Fibroblast of skin of back (primary cell): ENCODE data around the gene CDKN2B-AS1.

ENCODE experiments used
- DNase-seq: peaks from one replicate; pipeline ENCODE4 v3.0.0-alpha.2; 2013

CDKN2B-AS1 gene

DNA sequence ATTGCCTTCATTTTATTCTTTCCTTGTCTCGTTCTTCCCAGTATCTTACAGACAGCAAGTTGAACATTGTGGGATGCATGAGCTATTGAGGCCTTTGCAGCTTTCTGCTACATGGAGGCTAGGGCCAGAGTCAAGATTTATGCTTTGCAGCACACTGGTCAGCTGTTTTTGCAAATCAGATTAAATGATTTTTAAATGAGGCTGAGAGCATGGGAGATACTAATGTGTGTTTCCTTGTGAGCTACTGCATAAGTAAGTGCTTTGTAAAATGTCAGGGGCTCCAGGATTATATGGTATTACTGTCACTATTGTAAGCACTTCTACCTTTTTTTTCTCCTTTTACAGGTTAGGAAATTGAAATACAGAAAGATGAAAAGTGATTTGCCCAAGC, 125.6 kb downstream of the CDKN2B-AS1 start:
- no peak for DNase-seq

DNA sequence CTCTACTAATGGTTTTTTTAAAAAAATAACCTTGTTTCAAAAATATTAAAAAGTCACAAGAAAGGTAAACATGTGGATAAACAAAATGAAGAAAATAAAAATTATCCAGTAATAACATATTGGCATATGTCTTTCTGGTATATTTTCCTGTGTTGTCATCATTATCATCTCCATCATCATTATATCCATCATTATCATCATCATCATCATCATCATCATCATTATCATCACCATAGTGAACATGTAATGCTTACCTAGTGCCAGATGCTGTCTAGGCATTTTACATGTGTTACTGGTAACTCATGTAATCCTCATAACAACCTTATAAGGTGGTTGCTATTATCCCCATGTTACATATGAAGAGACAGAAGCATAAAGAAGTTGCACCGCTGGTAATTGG, 126.0 kb downstream of the CDKN2B-AS1 start:
- DNase-seq, result no peak

DNA sequence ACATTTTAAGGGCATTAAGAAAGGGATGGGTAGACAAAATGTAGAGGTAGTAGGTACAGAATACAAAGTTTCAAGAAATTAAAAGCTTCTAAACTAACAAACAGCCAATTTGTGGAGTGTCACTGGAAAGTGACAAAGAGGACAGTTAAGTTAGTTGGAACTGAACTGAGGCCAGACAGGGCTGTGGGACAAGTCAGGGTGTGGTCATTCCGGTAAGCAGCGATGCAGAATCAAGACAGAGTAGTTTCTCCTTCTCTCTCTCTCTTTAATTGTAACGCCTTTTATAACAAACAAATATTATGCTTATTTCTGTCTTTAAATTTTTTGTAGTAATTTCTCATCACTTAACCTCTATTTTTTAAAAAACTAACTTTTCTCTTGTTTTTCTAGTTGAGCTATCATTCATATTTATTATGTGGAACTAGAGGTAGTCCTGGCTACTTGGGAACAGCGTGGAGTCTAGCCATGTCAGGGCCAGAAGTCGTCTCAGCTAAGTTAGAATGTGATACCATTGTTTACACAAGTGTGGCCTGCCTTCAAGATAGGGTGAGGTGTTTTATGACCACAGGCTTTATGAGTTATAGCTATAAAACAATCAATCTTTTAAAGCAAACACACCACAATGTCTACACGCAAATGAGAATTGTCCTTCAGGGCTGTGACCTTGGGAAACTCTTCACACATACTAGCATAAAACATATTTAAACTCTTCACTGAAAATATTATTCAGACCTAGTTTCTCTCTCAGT, 129.8 kb downstream of the CDKN2B-AS1 start:
- no peak for DNase-seq

DNA sequence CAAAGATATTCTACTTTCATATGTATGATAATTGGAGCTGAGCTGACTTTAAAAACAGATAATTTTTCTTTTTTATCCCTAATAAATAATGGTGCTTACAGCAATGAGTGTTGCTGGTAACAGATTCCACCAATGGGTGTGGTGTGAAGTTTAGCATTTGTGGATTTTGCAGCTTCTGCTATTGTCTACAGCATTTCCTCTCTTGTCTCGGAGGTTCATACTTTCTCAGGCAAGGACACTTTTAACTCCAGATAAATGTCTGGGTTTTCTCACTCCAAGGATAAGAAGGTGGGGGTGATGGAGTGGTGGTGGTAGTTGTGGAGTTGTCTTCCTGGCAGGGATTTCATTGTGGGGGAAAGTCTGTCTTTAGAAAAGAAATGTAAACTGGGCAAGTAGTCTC, 134.5 kb downstream of the CDKN2B-AS1 start:
- peak; percentile 85 for DNase-seq

DNA sequence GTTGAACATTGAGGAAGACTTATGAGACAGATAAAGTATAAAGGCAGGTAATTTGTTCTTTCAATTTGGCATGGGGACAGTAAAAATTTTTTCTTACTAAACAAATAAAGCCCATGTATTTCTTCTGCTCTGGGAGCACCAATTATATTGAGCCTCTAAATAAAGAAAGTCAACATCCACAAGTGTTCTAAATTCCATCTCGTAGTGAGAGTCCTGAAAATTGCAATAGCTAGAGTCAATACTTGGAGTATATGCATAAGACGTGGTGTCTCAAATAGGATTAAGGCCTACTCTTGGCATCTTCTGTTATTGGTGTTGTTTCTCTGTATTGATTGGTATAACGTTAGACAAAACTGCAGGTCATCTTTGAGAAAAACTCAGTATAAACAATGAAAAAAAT, 135.0 kb downstream of the CDKN2B-AS1 start:
- no peak for DNase-seq

DNA sequence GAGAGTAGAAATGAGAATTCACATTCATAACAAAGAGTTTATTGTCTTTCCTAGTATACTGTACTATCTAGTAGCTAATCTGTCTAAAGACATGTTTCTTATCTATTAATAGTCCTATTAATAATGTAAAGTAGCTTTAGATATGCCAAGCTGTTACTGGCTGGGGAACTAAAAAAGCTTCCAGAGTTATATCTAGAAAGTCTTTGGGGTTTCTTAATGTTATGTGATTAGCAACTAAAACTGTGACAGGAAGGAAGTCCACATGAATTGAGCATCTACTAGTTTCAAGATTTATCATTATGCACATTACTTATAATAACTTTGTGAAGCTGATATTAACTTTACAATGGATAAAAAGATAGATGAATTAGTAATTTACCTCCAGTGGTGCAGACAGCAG, 137.2 kb downstream of the CDKN2B-AS1 start:
- DNase-seq, result no peak

DNA sequence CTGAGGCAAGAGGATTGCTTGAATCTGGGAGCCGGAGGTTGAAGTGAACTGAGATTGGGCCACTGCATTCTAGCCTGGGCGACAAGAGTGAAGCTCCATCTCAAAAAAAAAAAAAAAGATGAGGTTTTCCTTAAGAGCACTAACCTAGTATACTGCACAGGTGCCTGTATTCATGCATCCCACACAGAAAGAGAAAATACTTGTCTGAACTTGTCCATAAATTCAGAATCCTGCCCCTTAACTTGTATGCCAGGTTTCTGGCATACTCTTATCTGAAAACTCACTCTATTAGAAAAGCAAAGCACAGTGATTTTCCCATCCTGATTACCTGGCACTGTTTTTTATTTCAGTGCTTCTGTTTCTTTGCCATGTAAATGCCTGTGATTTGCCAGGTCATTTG, 139.8 kb downstream of the CDKN2B-AS1 start:
- no peak for DNase-seq

DNA sequence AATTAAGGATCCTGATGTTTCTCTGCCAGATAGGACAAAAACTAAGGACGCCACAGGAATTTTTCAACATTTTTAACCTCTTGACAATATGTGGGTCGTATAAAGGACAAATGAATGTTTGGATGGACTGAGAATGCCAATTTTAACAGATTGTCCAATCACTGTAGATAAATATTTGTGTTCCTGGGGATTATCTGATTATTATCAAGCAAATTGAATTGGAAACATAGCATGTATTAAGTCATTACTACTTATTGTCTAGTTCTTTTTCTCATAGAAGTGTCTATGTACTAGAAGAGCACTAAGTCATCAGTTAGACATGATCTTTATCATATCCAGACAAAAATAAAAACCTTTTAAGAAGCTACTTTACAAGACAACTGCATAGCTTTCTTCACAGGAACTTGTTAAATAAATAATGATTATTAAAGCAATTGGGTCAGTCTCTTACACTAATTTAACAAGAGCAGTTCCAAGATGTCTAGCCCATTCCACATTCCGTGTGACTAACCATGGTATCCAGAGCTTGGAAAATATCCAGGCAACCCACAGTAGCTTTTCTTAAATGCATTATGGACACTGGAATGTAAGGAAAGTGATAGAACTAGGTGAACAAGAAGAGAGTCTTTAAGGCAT, 142.0 kb downstream of the CDKN2B-AS1 start:
- peak; percentile 97 for DNase-seq

DNA sequence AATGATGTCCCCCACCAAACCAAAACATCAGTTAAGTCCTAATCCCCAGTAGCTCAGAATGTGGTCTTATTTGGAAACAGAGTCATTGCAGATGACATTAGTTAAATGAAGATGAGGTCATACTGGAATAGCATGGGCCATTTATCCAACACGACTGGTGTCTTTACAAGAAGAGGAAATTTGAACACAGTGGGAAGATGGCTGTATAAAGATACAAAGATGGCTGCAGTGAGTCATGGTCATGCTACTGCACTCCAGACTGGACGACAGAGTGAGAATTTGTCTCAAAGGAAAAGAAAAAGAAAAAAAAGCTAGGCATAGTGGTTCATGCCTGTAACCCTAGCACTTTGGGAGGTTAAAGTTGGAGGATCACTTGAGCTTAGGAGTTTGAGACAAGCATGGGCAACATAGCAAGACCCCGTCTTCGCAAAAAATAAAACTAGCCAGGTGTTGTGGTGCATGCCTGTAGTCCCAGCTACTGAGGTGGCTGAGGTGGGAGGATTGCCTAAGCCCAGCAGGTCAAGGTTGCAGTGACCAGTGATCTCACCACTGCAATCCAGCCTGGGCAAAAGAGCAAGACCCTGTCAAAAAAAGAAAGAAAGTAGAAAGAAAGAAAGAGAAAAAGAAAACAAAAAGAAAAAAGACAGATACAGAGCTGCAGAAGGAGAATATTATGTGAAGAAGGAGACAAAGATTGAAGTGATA, 144.5 kb downstream of the CDKN2B-AS1 start:
- DNase-seq, result no peak

DNA sequence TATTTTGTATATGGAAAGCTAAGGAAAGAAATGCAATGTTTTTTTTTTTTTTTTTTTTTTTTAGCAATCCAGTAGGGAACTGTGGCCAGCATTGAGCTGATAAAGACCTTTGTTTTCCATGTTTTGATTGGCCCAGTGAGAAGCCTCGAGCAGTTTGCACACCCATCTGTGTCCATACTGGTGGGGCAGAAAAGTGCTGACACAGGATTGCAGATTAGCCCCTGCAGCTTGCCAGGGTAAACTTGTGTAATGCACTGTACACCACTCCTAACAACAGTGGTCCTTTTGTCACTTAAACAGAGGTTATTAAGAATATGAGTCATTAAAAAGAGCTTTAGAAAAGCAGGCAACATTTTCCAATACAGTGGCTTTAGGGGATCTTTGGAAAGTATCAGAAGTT, 147.3 kb downstream of the CDKN2B-AS1 start:
- peak; percentile 33 for DNase-seq

DNA sequence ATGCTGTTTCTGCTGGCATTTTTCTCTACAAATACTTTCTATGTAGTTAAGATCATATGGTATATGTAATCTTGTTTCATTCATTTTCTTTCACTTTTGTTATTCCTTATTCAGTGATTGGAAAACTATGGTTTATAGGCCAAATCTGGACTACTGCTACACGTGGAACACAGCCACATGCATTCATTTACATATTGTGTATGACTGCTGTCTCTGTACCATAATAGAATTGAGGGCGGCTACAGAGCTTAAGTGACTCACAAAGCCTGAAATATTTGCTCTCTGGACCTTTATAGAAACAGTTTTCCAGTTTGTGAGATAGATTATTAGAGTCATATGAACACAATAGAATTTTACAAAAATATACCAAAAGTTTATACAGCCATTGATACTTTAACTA, 148.1 kb downstream of the CDKN2B-AS1 start:
- peak; percentile 70 for DNase-seq

DNA sequence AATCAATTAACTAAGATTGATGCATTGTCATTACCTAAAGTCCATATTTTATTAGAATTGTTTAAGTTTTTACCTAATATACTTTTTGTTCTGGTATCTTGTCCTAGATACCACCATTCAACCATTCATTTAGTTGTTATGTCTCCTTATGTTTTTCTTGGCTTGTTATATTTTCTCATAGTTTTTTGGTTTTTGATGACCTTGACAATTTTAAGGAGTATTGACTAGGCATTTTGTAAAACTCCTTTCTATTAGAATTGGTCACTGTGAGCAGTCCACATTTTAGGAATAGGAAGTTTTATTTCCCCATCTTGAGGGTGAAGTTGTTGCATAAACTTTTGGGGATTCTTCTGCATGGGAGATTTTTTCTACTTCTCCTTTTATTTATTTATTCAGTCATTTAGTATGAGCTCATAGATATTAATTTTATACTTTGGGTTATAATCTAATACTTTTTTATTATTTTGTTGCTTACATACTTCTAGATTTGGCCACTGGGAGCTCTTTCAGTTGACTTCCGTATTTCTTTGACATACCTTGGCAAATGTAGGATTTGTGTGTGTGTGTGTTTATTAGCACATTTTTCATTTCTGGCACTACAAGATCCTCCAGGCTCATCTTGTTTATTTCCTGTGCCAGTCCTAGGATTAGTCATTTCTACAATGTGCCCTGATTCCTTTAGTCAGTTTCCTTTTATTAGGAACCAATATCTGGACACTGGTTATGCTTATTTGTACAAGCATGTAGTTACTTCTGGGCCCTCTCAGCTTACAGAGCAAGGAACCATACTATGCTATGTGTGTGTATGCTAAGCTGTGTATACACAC, 149.4 kb downstream of the CDKN2B-AS1 start:
- DNase-seq, result no peak

DNA sequence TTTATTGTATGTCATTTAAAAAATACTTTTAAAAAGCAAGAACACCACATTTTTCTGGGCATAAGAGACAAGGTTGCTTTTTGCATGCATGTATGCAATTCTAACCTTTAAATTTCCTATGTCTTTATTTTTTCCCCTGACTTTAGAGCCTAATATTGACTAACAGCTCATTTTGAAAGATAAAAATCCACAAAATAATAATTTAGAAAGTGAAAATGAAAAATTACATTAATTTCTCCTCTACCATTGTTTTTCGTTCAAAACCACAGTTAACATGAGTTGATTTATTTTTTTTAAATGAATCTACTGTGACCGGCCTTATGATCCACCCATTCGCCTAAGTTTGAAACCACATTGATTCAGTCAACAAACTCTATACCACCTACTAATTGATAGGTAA, 152.0 kb downstream of the CDKN2B-AS1 start:
- DNase-seq, result no peak

DNA sequence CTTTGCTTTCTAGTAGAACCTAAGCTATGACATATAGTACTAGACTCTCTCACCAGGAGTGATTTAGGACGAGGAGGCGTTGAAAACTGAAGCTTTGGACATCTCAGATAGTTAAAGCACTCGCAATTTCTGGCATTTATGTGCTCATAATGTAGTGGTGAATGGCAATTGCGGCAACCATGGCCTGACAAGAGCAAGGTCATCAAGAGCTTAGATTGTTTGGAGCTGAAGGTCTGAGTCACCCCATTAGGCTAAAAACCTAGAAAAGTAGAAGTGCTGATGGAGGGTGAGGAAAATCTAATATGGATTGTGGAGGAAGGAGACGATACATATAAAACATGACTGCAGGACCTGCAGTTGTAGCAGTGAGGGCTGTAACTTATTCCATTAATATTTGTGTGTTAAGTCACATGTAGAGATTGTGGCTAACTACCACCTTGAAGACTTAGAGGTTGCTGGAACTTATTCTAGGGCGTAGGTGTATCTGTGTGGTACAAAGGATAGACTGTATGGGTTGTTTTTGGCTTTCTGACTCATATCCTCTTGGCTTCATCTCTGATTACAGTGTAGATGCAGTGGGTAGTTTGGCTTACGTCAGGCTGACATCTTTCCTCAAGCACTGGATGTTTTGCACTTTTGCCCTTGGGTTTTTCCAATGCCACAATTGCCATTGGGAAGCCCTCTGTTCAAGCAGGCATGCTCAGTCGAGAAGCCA, 153.4 kb downstream of the CDKN2B-AS1 start:
- no peak for DNase-seq

DNA sequence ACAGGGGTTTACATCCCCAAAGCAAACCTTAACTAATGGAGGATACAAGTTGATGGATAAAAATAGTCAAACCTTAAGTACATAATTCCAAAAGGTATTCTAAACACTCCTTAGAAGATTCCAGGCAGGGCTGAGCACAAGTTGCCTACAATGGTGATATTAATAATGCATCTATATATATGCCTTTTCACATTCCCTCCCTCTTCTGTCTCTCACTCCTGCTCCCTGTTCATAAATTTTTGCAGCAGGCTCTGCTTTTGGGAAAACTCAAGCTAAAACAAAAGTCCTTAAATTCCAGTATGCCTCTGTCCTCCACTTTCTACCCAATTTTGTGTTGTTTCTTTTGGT, 153.9 kb downstream of the CDKN2B-AS1 start:
- DNase-seq, result no peak

DNA sequence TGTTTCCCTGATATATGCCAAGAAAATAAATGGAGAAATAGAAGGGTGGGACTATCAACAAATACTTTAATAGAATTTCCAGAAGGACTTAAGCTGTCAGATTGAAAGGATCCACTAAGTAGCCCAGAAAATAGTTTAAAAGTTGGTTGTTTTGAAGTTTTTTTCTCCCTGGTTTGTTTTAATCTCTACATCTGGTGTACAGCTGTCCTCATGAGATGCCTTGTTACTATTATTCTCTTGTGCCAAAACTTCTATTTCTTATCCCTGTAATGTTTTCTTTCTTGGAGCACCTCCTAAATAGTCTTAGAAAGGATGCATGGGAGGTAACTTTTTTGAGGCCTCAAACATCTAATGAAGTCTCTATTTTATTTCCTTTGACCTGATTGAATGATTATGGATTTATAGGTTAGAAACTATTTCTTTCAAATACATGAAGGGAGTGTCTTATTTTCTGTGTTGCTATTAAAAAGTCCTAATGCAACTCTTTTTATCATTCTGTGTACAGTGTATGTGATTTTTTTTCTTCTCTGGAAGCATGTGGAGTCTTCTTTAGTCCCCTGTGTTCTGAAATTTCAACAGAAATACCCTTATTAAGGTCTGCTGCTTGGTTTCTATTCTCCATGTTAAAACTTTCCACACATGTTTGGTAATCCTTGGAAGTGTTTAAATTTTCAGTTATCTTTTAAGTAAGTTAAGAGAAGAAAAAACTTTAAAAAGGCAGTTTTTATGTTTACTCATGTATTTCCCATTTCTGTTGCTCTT, 154.5 kb downstream of the CDKN2B-AS1 start:
- no peak for DNase-seq

DNA sequence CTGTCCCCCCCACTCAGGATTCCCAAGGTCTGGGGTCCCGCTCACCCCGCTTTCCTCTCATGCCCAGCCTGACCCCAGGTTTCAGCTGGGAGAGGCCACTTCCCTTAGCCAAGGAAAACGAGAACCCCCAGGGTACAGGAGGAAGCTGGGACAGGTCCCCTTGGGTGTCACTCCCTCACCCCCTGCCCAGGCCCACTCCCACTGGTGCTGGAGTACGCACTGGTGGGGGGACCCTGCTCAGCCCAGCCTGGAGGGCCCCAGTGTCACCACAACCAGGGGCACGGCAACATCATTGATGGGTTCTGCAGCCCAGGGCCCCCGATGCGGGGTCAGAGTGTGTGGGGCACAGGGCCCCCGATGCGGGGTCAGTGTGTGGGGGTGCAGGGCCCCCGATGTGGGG, 159.5 kb downstream of the CDKN2B-AS1 start:
- no peak for DNase-seq

DNA sequence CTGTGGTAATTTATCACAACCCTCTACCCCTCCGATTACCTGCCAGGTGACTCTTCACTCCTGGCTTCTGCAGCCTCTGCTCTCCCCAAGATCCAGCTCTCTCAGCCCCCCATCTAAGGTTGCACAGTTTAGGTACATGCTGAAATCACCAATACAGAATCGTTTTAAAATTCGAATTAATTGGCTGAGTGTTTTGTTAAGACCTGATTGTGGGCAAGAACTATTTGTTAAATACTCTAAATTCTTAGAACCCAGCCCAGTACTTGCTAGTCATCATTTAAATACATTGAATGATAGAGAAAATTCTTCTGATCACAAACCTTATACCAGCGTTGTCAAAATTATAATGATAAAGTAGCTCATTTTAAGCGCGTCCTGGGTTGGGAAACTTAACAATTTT, 162.0 kb downstream of the CDKN2B-AS1 start:
- DNase-seq, result no peak

DNA sequence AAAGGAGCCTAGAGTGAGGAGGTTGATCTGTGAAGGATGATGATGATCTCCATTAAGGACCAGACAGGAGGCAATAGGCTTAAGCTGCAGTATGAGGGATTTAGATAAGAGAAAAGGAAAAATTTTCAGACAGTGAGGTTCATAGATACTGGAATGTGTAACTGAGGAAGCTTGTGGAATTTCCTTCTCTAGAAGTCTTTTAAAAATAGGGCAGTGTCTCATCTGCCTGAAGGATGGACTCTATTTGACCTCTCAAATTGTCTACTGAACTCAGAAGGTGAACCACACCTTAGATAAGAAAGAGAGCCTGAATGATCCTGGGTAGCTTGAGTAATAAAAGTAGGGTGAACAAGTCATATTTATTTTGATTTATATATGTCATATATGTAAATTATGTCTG, 162.7 kb downstream of the CDKN2B-AS1 start:
- peak; percentile 68 for DNase-seq

DNA sequence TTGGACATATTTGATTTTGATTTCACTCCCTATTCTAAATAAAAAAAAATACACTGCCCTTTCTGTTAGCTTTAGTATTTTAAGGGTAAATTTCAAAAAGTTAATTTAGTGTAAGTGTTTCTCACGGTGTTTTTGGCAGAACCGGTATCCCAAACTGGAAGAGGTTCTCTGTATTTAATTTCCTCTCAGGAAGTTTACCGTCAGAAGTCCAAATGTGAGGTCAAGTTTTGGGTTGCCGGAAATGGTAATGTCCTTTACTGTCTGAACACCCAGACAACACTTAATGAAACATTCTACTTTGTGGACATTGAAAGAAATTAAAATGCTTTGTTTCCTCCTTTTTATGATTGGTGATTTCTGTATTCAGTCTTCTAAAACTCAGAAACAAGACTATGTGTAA, 163.2 kb downstream of the CDKN2B-AS1 start:
- no peak for DNase-seq

DNA sequence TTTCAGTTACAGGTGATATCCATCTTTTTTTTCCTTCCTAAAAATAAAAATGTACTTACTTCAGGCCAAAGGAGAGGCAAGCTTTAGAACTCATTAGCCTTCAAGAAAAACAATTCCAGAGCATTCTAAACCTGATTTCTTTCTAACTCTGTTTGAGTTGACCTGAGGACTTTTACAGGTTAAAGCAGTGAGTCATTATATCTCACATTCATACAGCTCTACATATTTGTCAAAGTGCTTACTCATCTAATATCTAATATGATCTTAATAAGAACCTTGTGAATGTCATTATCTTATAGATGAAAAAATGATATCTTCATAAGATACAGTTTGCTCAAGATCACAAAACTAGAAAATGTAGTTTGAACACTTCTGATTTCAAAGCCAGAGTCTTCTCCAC, 163.7 kb downstream of the CDKN2B-AS1 start:
- DNase-seq, result no peak

DNA sequence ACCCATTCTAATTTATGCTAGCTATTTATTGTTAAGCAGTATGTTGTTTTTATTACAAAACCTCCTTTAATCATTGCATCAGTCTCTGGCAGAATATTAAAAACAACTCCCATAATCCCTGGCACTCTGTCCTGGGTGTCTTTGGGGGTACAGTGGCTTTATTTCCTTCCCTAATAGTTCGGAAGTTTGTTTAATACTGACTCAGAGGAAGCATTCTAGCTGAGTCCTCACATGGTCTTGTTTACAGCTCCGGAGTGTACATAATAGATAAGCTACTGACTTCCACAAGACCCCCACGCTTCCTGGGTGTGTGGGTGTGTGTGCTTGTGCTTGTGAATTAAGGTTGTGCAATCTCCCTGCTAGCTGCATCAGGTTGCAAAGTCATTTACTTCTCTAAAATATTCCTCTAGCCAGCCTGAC, 164.3 kb downstream of the CDKN2B-AS1 start:
- no peak for DNase-seq
